HCT116 (cell line): ENCODE measurements around the gene SLC22A15. TPM values are rescaled to one million over a fixed set of nuclear protein-coding genes. Genes with fewer than 3 reads are reported as not detected.

Source experiments
- ATAC-seq: fragments of 200-7000 bp; cut with Tn5 transposase; 2 replicates; pipeline ENCODE4 v1.9.1; 2020; ENCODE audit warnings: mild to moderate bottlenecking, moderate library complexity
- BruUV-seq: library from RNA; stranded (reverse); fragments of 400-500 nt; replicated peaks from 2 replicates; lab custom pipeline; 2021; lab: Mats Ljungman, UMichigan
- CTCF ChIA-PET: fragments of 300-600 bp; sonication (Branson Sonifier 250); formaldehyde crosslinking; loops from one replicate; lab custom pipeline; 2021; ENCODE audit warnings: antibody characterized with exemption; lab: Charles Lee
- POLR2A ChIA-PET: fragments of 300-600, 350-600 bp; sonication (Branson Sonifier 250); formaldehyde crosslinking; loops from one replicate; lab custom pipeline; 2021; ENCODE audit warnings: antibody characterized with exemption; lab: Charles Lee
- RAD21 ChIA-PET, 2 experiments: fragments of 300-600 bp; sonication (Branson Sonifier 250); formaldehyde crosslinking; loops; one replicate each; lab custom pipeline; 2023; ENCODE audit warnings: low total read pairs in 2 of 2; ENCODE audit not compliant: uncharacterized antibody in 2 of 2, unreplicated experiment in 2 of 2, low non-redundant PET in 1 of 2; lab: Charles Lee
- DNase-seq: peaks from one replicate; pipeline ENCODE4 v3.0.0-alpha.2; 2010; ENCODE audit warnings: low read depth, low spot score
- H2AFZ ChIP-seq: fragments of 200-600 bp; shearing (Covaris generic), sonication (generic); 2 replicates; pipeline ENCODE4 v1.6.1; 2017; ENCODE audit warnings: low read depth, mixed run types, mixed read lengths, antibody characterized with exemption, low read length; ENCODE audit not compliant: poor library complexity, severe bottlenecking
- H3K27ac ChIP-seq: 2 replicates; pipeline ENCODE4 v1.5.1; 2012; ENCODE audit warnings: low read depth, low read length
- H3K27me3 ChIP-seq: fragments of 200-600 bp; sonication (generic); 2 replicates; pipeline ENCODE4 v1.6.1; 2016; ENCODE audit warnings: mixed run types, low read length, mixed read lengths; ENCODE audit not compliant: insufficient read depth
- H3K36me3 ChIP-seq, 2 experiments: fragments of 200-500 bp in 1 of 2; fragments of 200-600 bp in 1 of 2; sonication (Bioruptor generic) in 1 of 2; sonication (generic) in 1 of 2; 2 replicates each; pipeline versions ENCODE4 v1.5.1 to v1.6.1; 2014 to 2016; ENCODE audit warnings: low read length in 2 of 2, inconsistent platforms in 1 of 2, mixed read lengths in 1 of 2, mixed run types in 1 of 2; ENCODE audit not compliant: insufficient read depth in 2 of 2, control insufficient read depth in 1 of 2
- H3K4me1 ChIP-seq, 2 experiments: fragments of 200-600 bp in 1 of 2; sonication (generic) in 1 of 2; 2 replicates each; pipeline versions ENCODE4 v1.5.1 to v1.6.1; 2012 to 2017; ENCODE audit warnings: low read length in 2 of 2, inconsistent platforms in 1 of 2, mild to moderate bottlenecking in 1 of 2, mixed read lengths in 1 of 2, mixed run types in 1 of 2, moderate library complexity in 1 of 2; ENCODE audit not compliant: insufficient read depth in 2 of 2, control insufficient read depth in 1 of 2
- H3K4me2 ChIP-seq: fragments of 200-600 bp; sonication (generic); 2 replicates; pipeline ENCODE4 v1.6.1; 2017; ENCODE audit warnings: mixed run types, low read length, mixed read lengths
- H3K4me3 ChIP-seq, 2 experiments: fragments of 200-600 bp in 1 of 2; sonication (generic) in 1 of 2; replicated peaks in 1 of 2; 2 replicates each; pipeline ENCODE4 v1.5.1; 2011 to 2016; ENCODE audit warnings: low read length in 2 of 2, control low read depth in 1 of 2, low read depth in 1 of 2, mild to moderate bottlenecking in 1 of 2, mixed read lengths in 1 of 2, mixed run types in 1 of 2
- H3K79me2 ChIP-seq: fragments of 200-600 bp; sonication (generic); 2 replicates; pipeline ENCODE4 v1.6.1; 2017; ENCODE audit warnings: mild to moderate bottlenecking, mixed run types, low read length, moderate library complexity, mixed read lengths; ENCODE audit not compliant: insufficient read depth
- H3K9ac ChIP-seq: fragments of 200-600 bp; sonication (generic); 2 replicates; pipeline ENCODE4 v1.6.1; 2016; ENCODE audit warnings: low read length, mixed read lengths
- H3K9me2 ChIP-seq: fragments of 200-600 bp; sonication (generic), shearing (Covaris generic); 2 replicates; pipeline ENCODE4 v1.6.1; 2017; ENCODE audit warnings: mixed run types, mild to moderate bottlenecking, moderate library complexity; ENCODE audit not compliant: insufficient read depth
- H3K9me3 ChIP-seq, 2 experiments: fragments of 200-500 bp in 1 of 2; fragments of 200-600 bp in 1 of 2; sonication (Bioruptor generic) in 1 of 2; sonication (generic) in 1 of 2; 2 replicates each; pipeline ENCODE4 v1.6.1; 2014 to 2017; ENCODE audit warnings: low read length in 2 of 2, mixed read lengths in 2 of 2, inconsistent platforms in 1 of 2, low read depth in 1 of 2, mild to moderate bottlenecking in 1 of 2, mixed run types in 1 of 2, moderate library complexity in 1 of 2; ENCODE audit not compliant: control insufficient read depth in 1 of 2, insufficient read depth in 1 of 2
- H4K20me1 ChIP-seq: fragments of 200-600 bp; sonication (generic), shearing (Covaris generic); 2 replicates; pipeline ENCODE4 v1.6.1; 2017; ENCODE audit warnings: mixed run types, mild to moderate bottlenecking, moderate library complexity; ENCODE audit not compliant: insufficient read depth
- CBX3 ChIP-seq: IDR thresholded peaks from 2 replicates; pipeline ENCODE4 v1.6.1; 2012; ENCODE audit warnings: low read depth
- CEBPB ChIP-seq: IDR thresholded peaks from 2 replicates; pipeline ENCODE4 v1.6.1; 2012; ENCODE audit warnings: low read depth
- EGR1 ChIP-seq: IDR thresholded peaks from 2 replicates; pipeline ENCODE4 v1.6.1; 2012; ENCODE audit warnings: low read depth
- ELF1 ChIP-seq: IDR thresholded peaks from 2 replicates; pipeline ENCODE4 v1.6.1; 2012; ENCODE audit warnings: low read depth, borderline replicate concordance
- POLR2A ChIP-seq: IDR thresholded peaks from 2 replicates; pipeline ENCODE4 v1.7.0; 2011; ENCODE audit warnings: borderline replicate concordance; ENCODE audit not compliant: insufficient read depth, insufficient read length; ENCODE audit errors: extremely low read depth
- intact Hi-C: fragments of 100-400 bp; cut with micrococcal nuclease; formaldehyde crosslinking; loops from 2 replicates; pipeline ENCODE4 v1.10.0; 2022
- total RNA-seq: library from RNA; stranded (reverse); gene quantifications from one replicate; pipeline ENCODE4 v1.2.1, GENCODE V29; 2021; ENCODE audit not compliant: unreplicated experiment
- TF ChIP-seq, protein P1 (sequence below): IDR thresholded peaks from 2 replicates; pipeline ENCODE4 v1.6.1; 2012

SLC22A15 gene
- total RNA-seq, 1 experiment from 2014 or later: 3.1 TPM

DNA sequence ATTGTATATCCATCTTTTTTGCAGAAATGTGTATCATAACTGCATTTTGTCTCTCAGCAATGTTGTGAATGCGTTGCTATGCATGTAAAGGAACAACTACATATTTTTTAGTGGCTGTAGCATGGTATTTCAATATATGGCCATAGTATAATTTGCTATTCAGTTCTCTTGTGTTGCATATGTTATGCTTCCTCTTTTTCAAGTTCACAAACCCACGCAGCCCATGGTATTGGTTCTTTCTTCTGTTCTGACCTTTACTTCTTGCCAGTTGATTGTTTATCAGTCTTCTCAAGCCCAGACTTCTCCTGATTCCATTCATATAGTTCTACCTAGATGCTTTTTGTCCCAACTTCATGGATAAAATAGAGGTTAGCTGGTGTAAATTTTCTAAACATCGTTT is 6.1 kb downstream of the SLC22A15 start:
- Histone ChIP-seq H3K79me2 (peaks cover 14% of the 10 kb centered on the region), H4K20me1 (no peaks in the 10 kb centered on the region), H3K27me3 (no peaks in the 10 kb centered on the region), H3K27ac (no peak overlapping the region), H3K4me2 (no peak overlapping the region), H3K9ac (no peak overlapping the region), H3K4me1 (peaks cover 3 to 11% of the 10 kb centered on the region in 2 experiments; a peak in 3 of 4 replicates), H3K36me3 (no peaks in the 10 kb centered on the region), H2AFZ (no peak overlapping the region), H3K9me3 (no peaks in the 10 kb centered on the region), H3K4me3 (no peak overlapping the region), H3K9me2 (no peaks in the 10 kb centered on the region)
- TF ChIP-seq CEBPB (no peak), EGR1 (no peak)
- ChIA-PET CTCF (interaction anchor here (0.9 kb wide), 1 partner anchor 13 kb away, joined by 3 read pairs; no protein-coding TSS in a partner anchor), RAD21 (no interaction called here), POLR2A (no interaction called here)
- DNase-seq (no peak), ATAC-seq (no peak)
- intact Hi-C loops: loop anchor here (5.0 kb wide), 3 partner anchors 265 to 435 kb away; no protein-coding TSS in a partner anchor
- BruUV-seq: no TSS peak

DNA sequence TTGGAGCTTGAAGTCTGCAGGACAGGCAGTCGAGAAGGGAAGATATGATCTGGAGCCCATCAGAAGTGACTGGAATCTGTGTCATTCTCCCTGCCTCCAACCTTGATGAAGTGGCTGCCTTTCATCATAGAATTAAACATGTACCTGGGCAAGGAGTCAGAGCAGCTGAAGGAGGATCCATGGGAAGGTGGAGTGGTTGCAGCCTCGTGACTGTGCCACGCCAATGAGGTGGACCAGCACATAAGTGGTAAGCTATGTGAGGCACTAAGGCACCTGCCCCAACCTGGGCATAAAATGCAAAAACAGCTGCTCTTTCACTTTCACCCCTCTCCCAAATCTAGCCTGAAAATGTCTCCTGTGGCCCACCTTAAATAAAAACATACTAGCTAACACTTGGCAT is 7.3 kb downstream of the SLC22A15 start:
- peaks cover 8% of the 10 kb centered on the region for H3K79me2 ChIP-seq
- RAD21 ChIA-PET: no interaction called here
- intact Hi-C loops: loop anchor here (5.0 kb wide), 3 partner anchors 266 to 436 kb away; no protein-coding TSS in a partner anchor

More for the DNA sequence above, 7.3 kb downstream of the SLC22A15 start:
- H2AFZ ChIP-seq: no peak overlapping the region
- peaks cover 0 to 7% of the 10 kb centered on the region in 2 experiments; a peak in 2 of 4 replicates for H3K4me1 ChIP-seq
- no peak overlapping the region for H3K4me2 ChIP-seq
- no peaks in the 10 kb centered on the region for H3K9me2 ChIP-seq
- H3K27ac ChIP-seq: no peak overlapping the region
- DNase-seq: no peak
- TF ChIP-seq CBX3 (no peak), POLR2A (no peak), EGR1 (no peak), ELF1 (no peak)
- TF ChIP-seq, protein P1, sequence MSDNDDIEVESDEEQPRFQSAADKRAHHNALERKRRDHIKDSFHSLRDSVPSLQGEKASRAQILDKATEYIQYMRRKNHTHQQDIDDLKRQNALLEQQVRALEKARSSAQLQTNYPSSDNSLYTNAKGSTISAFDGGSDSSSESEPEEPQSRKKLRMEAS: no peak
- no peak for ATAC-seq
- BruUV-seq: no TSS peak
- CTCF ChIA-PET: interaction anchor here (0.9 to 1.0 kb wide), 2 partner anchors 280 to 375 kb away, joined by 3 read pairs; no protein-coding TSS in a partner anchor
- H4K20me1 ChIP-seq: no peaks in the 10 kb centered on the region
- H3K9ac ChIP-seq: no peak overlapping the region
- no peaks in the 10 kb centered on the region for H3K36me3 ChIP-seq
- H3K9me3 ChIP-seq: no peaks in the 10 kb centered on the region
- H3K27me3 ChIP-seq: no peaks in the 10 kb centered on the region
- POLR2A ChIA-PET: no interaction called here
- no peak overlapping the region for H3K4me3 ChIP-seq
